HG02642 (cell line): ENCODE data around the gene CST9.
"Not testable (repeated sequence)": the region's sequence is repeated elsewhere in the genome, so short reads cannot be mapped to it uniquely, and the experiment has no call there.

Source experiments
- ATAC-seq: cut with Tn5 transposase; IDR thresholded peaks from one replicate; pipeline ENCODE4 v1.9.1; 2021; ENCODE audit warnings: mild to moderate bottlenecking; ENCODE audit not compliant: unreplicated experiment, poor library complexity

Gene CST9

DNA sequence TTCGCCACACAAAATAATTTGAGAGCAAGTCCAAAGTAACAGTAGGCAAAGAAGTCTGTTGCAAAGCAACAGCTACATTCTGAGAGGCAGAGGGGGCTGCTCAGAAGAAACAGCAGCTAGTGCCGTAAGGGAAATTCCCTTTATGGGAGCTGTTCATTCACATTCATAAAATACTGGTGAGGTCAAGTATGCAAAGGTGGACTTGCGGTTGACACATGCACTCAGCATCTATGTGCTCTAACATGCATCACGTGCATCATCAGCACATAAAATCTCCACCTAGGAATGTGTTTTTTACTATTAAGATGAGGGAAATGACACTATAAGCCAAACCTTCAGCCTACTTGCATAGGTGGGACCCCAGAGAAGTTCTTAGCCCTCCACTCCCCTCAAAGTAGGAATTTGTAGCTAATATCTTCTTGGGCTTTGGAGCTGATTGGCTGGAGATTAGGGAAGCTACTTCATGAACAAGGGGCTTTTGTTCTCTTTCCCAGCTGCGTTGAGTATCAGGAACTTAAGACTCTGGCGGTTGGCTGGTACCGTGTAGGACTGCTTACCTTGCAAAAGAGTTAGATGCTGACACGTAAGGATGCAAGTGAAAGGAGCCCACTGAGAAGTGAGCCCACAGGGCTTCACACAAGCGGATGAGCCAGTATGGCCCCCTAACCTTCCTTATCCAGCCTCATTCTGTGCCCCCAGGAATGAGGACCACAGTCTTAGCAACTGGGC is 19.7 kb upstream of the CST9 start:
- no peak for ATAC-seq

DNA sequence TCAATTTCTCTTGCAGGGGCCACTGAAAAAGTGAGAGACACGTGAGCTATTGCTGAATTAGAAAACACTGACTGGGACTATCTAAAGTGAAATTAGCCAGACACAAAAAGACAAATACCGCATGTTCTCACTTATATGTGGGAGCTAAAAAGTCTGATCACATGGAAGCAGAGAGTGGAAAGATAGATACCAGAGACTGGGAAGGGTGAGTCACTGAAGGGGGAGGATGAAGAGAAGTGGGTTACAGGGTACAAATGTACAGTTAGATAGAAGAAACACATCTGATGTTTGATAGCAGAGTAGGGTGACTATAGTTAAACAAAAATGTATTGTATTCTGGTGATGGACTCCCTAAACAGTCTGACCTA is 18.6 kb upstream of the CST9 start:
- ATAC-seq: no peak

DNA sequence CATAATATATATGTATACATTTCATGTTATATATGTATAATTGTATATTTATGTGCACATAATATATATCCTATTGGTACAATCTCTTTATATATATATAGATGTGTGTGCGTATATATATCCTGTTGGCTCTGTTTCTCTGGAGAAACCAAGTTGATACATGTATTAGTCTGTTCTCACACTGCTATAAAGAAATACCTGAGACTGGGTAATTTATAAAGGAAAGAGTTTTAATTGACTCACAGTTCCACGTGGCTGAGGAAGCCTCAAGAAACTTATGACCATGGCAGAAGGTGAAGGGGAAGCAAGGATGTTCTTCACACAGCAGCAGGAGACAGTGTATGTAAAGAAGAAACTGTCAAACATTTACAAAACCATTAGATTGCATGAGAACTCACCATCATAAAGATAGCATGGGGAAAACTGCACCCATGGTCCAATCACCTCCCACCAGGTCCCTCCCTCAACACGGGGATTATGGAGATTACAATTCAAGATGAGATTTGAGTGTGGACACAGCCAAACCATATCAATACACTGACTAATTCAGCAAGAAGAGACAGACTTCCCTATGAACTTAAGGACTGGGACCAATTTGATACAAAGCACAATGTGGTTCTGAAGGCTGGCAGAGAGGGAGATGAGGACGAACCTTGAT is 18.1 kb upstream of the CST9 start:
- no peak for ATAC-seq

DNA sequence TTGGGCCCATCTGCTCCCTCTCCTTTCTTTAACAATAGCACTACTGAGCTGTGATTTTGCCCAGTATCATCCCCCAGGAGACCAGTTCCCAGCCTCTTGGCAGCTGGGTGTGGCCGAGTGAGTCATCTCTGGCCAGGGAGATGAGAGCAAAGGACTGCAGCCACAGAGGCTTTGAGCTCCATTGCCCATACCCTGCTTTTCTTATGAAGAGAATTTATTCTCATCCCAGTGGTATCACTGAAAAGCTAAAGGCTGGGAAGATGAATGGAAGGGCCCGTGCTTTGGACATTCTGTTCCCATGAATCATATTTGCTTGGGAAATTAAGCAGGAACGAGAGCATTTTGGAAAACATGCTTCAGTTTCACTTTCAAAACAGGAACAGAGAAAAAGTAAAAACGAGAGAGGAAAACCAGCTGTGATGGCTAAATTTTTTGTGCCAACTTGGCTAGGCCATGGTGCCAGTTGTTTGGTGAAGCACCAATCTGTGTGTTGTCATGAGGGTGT is 17.2 kb upstream of the CST9 start:
- ATAC-seq: no peak

DNA sequence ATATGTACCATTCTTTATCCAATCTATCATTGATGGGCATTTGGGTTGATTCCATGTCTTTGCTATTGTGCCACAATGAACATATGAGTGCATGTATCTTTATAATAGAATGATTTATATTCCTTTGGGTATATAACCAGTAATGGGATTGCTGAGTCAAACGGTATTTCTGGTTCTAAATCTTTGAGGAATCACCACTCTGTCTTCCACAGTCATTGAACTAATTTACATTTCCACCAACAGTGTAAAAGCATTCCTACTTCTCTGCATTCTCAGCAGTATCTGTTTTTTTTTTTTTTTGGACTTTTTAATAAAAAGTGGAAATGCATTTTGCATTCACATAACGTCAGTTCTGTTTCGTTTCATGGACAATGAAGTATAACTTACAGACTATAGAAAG is 16.7 kb upstream of the CST9 start:
- not testable (repeated sequence) for ATAC-seq

DNA sequence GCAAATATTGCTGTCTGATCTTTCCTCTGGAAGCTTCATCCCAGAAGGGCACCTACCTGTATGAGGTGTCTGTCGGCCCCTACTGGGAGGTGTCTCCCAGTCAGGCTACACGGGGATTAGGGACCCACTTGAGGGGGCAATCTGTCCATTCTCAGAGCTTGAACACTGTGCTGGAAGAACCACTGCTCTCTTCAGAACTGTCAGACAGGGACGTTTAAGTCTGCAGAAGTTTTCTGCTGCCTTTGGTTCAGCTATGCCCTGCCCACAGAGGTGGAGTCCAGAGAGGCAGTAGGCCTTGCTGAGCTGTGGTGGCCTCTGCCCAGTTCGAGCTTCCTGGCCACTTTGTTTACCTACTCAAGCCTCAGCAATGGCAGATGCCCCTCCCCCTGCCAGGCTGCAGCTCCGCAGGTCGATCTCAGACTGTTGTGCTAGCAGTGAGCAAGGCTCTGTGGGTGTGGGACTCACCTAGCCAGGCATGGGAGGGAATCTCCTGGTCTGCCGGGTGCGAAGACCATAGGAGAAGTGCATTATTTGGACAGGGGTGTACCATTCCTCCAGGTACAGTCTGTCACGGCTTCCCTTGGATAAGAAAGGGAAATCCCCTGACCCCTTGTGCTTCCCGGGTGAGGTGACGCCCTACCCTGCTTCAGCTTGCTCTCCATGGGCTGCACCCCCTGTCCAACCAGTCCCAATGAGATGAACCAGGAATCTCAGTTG is 15.1 kb upstream of the CST9 start:
- not testable (repeated sequence) for ATAC-seq

DNA sequence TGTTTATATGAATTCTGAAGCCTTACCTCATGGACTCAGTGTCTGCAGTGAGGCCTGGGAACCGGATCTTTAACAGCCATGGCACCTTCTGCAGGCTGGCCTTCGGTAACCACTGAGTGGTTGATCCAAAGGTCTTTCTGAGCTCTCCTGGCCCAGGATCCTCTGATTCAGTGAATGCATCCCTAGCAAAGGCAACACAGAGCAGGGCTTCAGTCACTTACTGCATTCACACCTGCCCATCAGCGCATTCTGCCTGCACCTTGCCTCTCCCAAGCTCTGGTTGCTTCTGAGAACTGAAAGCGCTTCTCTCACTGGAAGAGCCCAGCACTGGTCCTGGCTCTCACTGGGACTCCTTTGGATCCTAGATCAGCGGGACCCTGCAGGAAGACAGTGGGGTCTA is 8.4 kb upstream of the CST9 start:
- ATAC-seq: no peak

DNA sequence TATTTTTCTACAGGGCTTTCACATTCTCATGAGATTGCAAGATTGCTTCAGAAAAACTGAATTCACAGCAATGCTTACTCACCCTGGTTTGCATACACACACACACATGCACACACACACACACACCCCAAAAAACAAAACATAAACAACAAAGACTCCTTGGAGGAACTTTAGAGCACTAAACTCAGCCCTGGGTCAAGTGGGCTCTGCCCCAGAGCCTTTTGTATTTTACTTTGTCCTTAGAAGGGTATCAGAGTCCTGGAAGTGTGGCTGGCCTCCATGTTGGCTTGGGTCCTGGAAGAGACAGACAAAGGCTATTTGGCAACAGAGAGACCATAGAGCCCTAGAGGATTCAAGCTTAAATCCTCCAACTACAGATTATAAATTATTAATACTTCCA is 8.0 kb upstream of the CST9 start:
- ATAC-seq: no peak

DNA sequence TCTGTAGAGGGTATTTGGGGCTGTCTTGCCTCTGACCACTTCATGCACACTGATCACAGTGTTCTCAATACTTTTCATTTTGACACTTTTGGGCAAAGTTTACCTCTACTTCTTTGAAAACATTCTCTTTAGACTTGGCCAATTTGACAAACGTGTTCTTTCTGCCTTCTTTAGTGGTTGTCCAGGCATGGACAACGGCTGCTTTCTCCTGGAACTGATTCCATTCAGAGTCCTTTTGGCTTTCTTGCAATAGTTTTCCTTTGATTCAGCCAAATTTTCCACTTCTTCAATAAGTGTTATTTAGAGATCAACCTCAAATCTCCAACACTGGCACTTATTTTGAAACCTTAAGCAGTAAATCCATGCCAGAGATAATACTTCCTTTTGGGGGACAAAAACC is 6.7 kb upstream of the CST9 start:
- ATAC-seq: no peak

DNA sequence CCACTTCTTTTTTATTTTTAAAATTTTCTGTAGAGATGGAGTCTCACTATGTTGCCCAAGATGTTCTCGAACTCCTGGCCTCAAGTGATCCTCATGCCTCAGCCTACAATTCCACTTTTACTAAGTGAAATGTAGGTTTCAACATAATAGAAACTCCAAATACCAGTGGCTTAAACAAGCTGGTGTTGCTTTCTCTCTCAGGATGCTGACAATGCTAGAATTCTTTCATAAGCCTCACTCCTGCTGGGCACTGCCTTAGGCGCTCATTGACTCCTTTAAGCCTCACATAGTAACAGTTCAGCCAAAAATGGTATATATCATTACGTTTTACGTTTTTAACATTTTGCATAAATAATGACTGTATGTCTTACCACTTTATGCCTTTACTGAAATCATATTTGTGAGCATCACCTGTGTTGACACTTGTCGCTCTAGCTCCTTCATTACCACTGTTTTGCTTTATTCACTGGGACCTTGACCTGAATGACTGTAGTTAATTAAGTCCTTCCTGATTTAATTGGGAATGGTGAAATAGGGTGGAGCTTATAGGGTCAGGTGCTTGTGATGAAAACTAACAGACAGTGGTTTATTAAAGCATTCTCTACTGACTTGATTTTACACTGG is 3.9 kb upstream of the CST9 start:
- ATAC-seq: no peak

DNA sequence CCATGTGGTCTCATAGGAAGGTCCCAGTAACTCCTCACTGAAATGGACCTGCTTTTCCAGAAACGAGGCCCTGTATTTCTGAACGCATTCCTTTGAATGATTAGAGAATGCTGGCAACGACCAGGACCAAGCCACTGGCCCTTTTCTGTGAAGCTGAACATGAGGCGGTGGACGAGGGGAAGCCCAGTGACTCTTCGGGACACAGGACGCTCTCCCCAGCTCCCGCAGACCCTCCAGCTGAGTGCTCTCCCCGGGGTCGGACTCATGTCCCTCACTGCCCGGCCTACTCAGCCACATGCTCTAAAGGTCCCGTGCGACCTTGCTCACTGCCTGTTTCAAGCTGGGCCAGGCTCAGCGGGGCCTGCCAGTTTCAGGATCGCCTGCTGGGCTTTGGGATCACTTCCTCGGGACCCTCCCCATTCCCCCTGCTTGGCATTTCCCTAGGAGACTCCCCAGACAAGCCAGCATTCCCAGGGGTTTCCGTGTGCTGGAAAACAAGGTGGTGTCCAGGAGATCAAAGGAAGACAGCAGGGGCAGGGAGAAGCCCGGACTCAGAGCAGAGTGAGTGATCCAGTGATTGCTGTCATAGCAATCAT is 2.6 kb upstream of the CST9 start:
- ATAC-seq: no peak

DNA sequence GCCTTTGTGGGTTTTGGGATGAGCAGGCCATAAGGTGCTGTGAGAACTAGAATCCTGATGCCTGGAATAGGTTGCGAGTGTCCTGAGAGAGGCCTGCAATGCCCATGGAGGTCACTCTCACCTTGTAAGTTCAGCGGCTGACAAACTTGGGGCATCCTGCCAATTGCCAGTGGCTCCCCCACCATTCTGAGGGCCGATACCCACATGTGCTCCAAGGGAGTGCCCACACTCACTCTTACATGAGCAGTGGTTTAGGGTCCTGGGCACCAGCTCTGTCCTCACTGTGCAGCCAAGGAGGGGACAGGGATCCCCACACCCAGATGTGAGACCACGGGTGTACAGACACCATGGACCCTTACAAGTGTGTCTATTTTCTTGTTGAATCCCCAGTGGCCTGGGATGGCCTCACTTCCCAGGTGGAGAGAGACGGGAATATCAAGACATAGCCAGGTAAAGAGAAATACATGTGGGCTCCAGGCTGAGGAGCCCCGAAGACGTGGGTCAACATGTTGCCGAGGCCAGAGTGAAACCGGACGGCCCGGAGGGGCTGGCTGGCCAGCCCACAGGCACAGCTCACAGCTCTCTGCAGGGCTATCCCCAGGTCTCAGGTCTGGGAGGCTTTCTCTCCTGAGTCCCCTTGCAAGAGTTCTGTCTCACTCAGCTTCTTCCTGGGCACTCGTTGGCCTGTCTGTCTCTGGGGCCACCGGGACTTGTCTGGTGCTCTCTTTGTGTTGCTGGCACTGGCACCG is 2.0 kb upstream of the CST9 start:
- ATAC-seq: no peak

DNA sequence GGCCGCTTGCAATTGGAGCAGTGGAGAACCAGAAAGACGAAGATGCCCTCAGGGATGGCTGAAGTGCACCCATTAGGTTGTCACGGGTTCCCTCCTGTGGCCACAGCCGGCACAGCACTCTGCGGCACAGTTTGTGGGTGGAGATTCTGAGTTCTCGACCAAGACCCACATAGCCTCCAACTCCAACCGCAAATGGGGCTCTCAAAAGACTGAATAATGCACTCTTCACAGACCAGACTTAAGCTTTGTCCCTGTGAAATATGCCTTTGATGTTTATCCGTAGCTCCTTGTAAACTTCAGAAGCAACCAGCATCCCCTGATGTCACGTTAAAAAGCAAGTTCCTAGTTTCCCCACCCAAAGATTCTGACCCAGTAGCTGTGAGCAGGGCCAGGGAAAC is 934 bp upstream of the CST9 start:
- ATAC-seq: peak; percentile 80

DNA sequence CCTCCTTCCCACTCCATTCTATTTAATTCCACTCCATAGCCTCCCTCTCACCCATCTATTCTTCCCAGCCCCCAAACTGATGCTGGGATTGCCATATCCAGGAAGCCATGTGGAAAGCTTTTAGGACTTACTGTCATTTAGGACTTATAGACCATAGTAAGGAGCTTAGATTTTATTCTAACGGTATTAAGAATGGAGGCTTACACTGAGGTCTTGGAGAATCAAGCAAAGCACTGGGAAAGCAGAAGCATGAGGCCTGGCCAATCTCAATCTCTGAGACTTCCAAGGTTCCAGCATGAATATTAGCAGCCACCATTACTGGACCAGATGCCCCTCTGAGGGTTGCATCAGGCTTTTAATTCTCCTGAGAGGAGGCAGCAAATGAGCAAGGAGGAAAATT is 1.4 kb downstream of the CST9 start:
- ATAC-seq: no peak

DNA sequence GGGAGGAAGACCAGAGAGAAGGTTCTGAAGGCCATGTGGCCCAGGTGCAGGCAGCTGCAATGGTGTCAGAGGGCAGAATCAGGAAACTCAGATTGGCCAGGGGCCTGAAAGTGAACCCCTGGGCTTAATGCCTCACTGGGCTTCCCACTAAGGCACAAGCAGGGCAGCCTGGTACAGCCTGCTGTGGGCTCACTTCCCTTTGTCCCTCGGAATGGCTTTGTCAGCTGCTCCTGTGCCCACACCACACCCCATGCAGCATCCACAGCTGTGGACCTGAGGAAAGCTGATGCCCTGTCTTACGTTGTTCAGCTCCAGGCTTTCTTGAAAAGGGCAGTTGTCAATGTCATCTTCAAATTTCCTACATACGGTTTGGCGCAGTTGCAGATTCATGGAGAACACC is 2.4 kb downstream of the CST9 start:
- ATAC-seq: no peak

DNA sequence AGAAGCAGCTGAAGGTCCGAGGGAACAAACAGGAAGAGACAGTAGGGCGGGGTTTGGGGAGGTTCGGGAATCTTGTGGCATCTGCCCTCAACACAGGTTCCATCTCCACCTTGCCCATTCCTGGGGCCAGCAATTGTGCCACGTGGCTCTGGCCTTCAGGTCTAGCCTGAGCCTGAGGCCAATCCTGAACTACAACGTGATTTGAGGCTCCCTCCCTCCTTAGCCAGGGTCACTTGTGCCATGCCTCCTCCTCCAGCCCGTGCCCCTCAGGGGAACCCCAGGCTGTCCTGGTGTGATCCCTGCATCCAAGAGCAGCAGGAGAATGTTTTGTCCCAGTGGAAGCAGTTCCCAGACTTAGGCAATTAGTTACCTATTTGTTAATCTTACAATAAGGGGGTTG is 3.0 kb downstream of the CST9 start:
- no peak for ATAC-seq

DNA sequence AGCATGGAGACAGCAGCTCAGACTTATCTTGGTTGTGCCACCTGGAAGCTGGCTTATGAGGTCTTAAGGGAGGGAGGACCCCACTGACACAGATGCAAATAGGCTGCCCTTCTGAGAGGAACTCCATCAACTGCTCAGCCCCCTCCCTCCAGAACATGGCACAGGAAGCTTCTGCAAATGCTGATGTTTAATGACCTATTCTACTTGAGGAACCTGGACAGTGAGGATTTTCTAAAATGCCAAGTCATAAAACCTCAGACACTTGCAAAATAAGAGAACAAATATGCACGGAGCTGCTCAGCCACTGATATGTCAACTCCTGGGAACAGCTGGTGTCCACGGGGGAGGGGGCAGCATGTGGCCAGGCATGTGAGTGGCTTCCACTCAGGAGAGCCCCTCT is 3.5 kb downstream of the CST9 start:
- ATAC-seq: no peak

DNA sequence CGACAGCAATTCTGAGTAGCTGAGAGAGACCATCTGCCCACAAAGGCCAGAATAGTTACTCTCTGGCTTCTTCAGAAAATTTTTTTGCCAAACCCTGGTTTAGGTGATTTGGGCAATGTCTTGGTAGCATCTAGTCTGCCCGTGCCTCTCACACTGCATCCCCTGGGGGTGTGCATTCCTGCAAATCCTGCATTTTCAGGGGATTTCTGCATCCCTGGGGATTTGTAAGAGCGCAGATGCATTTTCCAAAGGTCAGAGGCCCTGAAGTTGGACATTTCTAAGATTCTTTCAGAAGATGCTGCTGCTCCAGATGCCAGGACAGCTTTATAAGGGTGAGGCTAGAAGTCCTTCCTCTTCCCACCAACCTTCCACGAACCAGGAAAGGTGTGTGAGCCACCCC is 4.0 kb downstream of the CST9 start:
- ATAC-seq: no peak

DNA sequence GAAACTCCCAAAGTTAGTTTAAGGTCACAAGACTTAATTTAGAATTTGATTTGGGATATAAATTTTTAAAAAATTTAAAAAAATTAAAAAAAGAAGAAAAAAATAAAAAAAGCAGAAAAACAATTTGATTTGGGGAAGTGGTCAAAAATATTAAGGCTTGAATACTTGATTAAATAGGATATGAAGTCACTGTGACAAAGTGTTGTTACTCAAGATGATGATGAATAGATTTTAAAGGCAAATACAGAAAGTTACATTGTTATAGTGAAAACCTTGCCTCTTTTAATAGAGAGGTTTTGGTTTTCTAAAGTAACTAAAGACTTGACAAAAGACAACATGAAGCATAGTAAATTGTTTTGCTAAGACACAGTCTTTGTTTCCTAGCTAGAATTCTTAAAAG is 7.2 kb downstream of the CST9 start:
- no peak for ATAC-seq
